Upper lobe of left lung (tissue), 6 donors: Measurements from ENCODE around the gene TMCO4. TPM values are rescaled to one million over a fixed set of nuclear protein-coding genes. Genes with fewer than 3 reads are reported as not detected.

Experiments used
- ATAC-seq, 2 donors: fragments of 200-7000 bp; cut with Tn5 transposase; one replicate each; pipeline ENCODE4 v1.9.1; 2022; ENCODE audit warnings: mild to moderate bottlenecking in 2 of 2, moderate library complexity in 2 of 2; ENCODE audit not compliant: low FRiP score in 2 of 2
- DNase-seq, 2 donors: peaks; one replicate each; pipeline ENCODE4 v3.0.0-alpha.2; 2019 to 2020
- H3K27ac ChIP-seq, 4 donors: fragments of 200-600 bp; sonication (generic); one replicate each; pipeline ENCODE4 v1.5.1; 2016 to 2019
- H3K27me3 ChIP-seq, 4 donors: fragments of 200-600 bp; sonication (generic); one replicate each; pipeline ENCODE4 v1.5.1; 2017 to 2019
- H3K36me3 ChIP-seq, 4 donors: fragments of 200-600 bp; sonication (generic); one replicate each; pipeline ENCODE4 v1.5.1; 2016 to 2019
- H3K4me1 ChIP-seq, 4 donors: fragments of 200-600 bp; sonication (generic); one replicate each; pipeline ENCODE4 v1.5.1; 2018 to 2019
- H3K4me3 ChIP-seq, 4 donors: fragments of 200-600 bp; sonication (generic); one replicate each; pipeline ENCODE4 v1.5.1; 2017 to 2019; ENCODE audit warnings: mild to moderate bottlenecking in 2 of 4, moderate library complexity in 1 of 4
- H3K9me3 ChIP-seq, 4 donors: fragments of 200-600 bp; sonication (generic); one replicate each; pipeline ENCODE4 v1.5.1; 2018 to 2019
- EP300 ChIP-seq, 4 donors: sonication (generic); formaldehyde crosslinking; IDR thresholded peaks; one replicate each; pipeline ENCODE4 v1.5.1; 2017; ENCODE audit warnings: antibody characterized with exemption in 4 of 4, control low read depth in 2 of 4
- POLR2A ChIP-seq, 4 donors: fragments of 450-650 bp; IDR thresholded peaks; one replicate each; pipeline ENCODE4 v1.5.1; 2016 to 2017; ENCODE audit warnings: antibody characterized with exemption in 4 of 4, mild to moderate bottlenecking in 2 of 4
- POLR2AphosphoS5 ChIP-seq, 2 donors: sonication (generic); formaldehyde crosslinking; IDR thresholded peaks; one replicate each; pipeline ENCODE4 v1.5.1; 2017; ENCODE audit warnings: antibody characterized with exemption in 2 of 2
- WGBS, 2 donors: methylation state at CpG; one replicate each; pipeline ENCODE4 v1.1.5; 2017 to 2018; 5-methylcytosine and 5-hydroxymethylcytosine counted together
- total RNA-seq, 6 donors: library from RNA; depleted of rRNA in 4 of 6; stranded (reverse); fragments of >200 nt in 4 of 6; gene quantifications; one replicate each; pipeline versions ENCODE4 v1.1.0 to v1.2.1, GENCODE V29; 2016 to 2021
- TF ChIP-seq, protein P1 (sequence below), 6 experiments: fragments of 450-650 bp in 4 of 6; fragments of 200-600 bp in 2 of 6; sonication (generic) in 2 of 6; IDR thresholded peaks; one replicate each; pipeline ENCODE4 v1.5.1; 2016 to 2019; ENCODE audit warnings: antibody characterized with exemption in 6 of 6
- donor health status: DM: no; HTN: no; CAD: no; lungs with moderate emphysema.
- donor health status: DM: no; HTN: yes; CAD: no; lungs with severe emphysema.

The TMCO4 gene
- total RNA-seq, 6 donors from 2014 or later: 19.1 to 46.1 (median 24.9) TPM

- no peaks in the 10 kb centered on the region for H3K9me3 ChIP-seq
- peak overlapping the region in 1 of 4 donors; percentile 12 for H3K27ac ChIP-seq
- TF ChIP-seq POLR2AphosphoS5 (IDR thresholded peaks at IDR 0.05): no peak
- no peak for TF ChIP-seq POLR2A (IDR thresholded peaks at IDR 0.05)
- no peak for TF ChIP-seq EP300 (IDR thresholded peaks at IDR 0.05)
- TF ChIP-seq, protein P1, sequence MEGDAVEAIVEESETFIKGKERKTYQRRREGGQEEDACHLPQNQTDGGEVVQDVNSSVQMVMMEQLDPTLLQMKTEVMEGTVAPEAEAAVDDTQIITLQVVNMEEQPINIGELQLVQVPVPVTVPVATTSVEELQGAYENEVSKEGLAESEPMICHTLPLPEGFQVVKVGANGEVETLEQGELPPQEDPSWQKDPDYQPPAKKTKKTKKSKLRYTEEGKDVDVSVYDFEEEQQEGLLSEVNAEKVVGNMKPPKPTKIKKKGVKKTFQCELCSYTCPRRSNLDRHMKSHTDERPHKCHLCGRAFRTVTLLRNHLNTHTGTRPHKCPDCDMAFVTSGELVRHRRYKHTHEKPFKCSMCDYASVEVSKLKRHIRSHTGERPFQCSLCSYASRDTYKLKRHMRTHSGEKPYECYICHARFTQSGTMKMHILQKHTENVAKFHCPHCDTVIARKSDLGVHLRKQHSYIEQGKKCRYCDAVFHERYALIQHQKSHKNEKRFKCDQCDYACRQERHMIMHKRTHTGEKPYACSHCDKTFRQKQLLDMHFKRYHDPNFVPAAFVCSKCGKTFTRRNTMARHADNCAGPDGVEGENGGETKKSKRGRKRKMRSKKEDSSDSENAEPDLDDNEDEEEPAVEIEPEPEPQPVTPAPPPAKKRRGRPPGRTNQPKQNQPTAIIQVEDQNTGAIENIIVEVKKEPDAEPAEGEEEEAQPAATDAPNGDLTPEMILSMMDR (IDR thresholded peaks at IDR 0.05): no peak
- no peaks in the 10 kb centered on the region for H3K36me3 ChIP-seq
- ATAC-seq: no peak
- H3K4me3 ChIP-seq: no peak overlapping the region
- peak in 1 of 2 donors; percentile 56 for DNase-seq
- no peaks in the 10 kb centered on the region for H3K27me3 ChIP-seq
- 64 to 66% methylated on average over 5 of the region's 5 CpGs for WGBS, 2 donors
- peaks cover 3 to 34% (median 25%) of the 10 kb centered on the region in 4 donors for H3K4me1 ChIP-seq
Measured at GRCh38 chr1:19654386-19654785, 145.3 kb downstream of the TMCO4 start.

DNA sequence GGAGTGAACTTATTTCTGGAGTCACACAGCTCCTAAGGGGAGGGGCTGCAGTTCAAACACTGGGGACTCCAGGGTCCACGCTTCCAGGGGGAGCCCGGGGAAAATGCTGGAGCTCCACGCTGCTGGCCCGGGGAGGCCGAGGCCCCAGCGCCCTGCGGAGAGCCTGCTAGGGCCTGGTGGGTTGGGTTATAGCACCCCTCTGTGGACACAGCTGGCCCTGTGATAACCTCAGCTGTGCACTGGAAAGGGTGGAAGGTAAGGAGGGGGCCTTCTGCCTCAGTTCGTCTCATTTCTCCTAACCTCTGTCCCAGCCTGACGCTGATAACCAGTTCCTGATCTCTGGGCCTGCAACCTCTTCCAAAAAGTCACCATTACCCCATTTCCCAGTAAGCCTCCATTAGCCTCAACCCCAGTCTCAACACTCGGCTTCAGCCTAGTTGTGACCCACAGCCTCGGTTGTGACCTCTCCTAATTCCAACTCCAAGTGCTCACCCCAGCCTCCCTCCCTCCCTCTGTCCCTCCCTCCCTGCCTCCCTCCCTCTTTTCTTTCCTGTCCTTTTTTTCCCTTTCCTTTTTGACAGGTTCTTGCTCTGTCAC is 148.5 kb downstream of the TMCO4 start:
- peak in 1 of 2 donors; percentile 83 for DNase-seq
- no peak overlapping the region for H3K4me3 ChIP-seq
- WGBS, 2 donors: 33 to 46% methylated on average over 6 of the region's 11 CpGs

GRCh38 chr1:19650416-19651140 is 149.1 kb downstream of the TMCO4 start:
- no peak for ATAC-seq
- WGBS, 2 donors: 39 to 50% methylated on average over 12 of the region's 12 CpGs

More for the DNA sequence above, 148.5 kb downstream of the TMCO4 start:
- Histone ChIP-seq H3K36me3 (no peaks in the 10 kb centered on the region), H3K4me1 (peaks cover 3 to 39% (median 29%) of the 10 kb centered on the region in 4 donors), H3K27ac (peak overlapping the region; percentile 25 to 57 (median 42)), H3K27me3 (no peaks in the 10 kb centered on the region), H3K9me3 (no peaks in the 10 kb centered on the region)
- no peak for TF ChIP-seq POLR2AphosphoS5 (IDR thresholded peaks at IDR 0.05)
- TF ChIP-seq POLR2A (IDR thresholded peaks at IDR 0.05): no peak
- TF ChIP-seq, protein P1 (IDR thresholded peaks at IDR 0.05): peak; percentile 21 to 65 (median 45)
- no peak for TF ChIP-seq EP300 (IDR thresholded peaks at IDR 0.05)
- ATAC-seq: peak; percentile 65 to 73

GRCh38 chr1:19648689-19649088 is 151.0 kb downstream of the TMCO4 start:
- TF ChIP-seq EP300 (IDR thresholded peaks at IDR 0.05): no peak
- TF ChIP-seq POLR2AphosphoS5 (IDR thresholded peaks at IDR 0.05): no peak
- TF ChIP-seq, protein P1 (IDR thresholded peaks at IDR 0.05): peak in 1 of 6 experiments; percentile 6
- Histone ChIP-seq H3K27me3 (peaks cover 0 to 8% (median 2%) of the 10 kb centered on the region in 4 donors), H3K36me3 (no peaks in the 10 kb centered on the region), H3K27ac (peak overlapping the region; percentile 24 to 89 (median 66)), H3K4me3 (no peak overlapping the region), H3K9me3 (no peaks in the 10 kb centered on the region), H3K4me1 (peaks cover 12 to 38% (median 26%) of the 10 kb centered on the region in 4 donors)
- DNase-seq: no peak
- ATAC-seq: no peak
- WGBS, 2 donors: 48 to 62% methylated on average over 3 to 9 of the region's 11 CpGs

More at GRCh38 chr1:19650416-19651140, 149.1 kb downstream of the TMCO4 start:
- TF ChIP-seq POLR2A (IDR thresholded peaks at IDR 0.05): no peak
- TF ChIP-seq, protein P1 (IDR thresholded peaks at IDR 0.05): no peak
- peak in 1 of 2 donors; percentile 28 for DNase-seq
- H3K4me3 ChIP-seq: no peak overlapping the region
- no peaks in the 10 kb centered on the region for H3K9me3 ChIP-seq
- peak overlapping the region; percentile 25 to 57 (median 44) for H3K27ac ChIP-seq
- peaks cover 4 to 40% (median 29%) of the 10 kb centered on the region in 4 donors for H3K4me1 ChIP-seq
- no peaks in the 10 kb centered on the region for H3K36me3 ChIP-seq
- peaks cover 0 to 1% (median 0%) of the 10 kb centered on the region in 4 donors for H3K27me3 ChIP-seq
